ENCODE measurements around the gene PELI1.

DNA sequence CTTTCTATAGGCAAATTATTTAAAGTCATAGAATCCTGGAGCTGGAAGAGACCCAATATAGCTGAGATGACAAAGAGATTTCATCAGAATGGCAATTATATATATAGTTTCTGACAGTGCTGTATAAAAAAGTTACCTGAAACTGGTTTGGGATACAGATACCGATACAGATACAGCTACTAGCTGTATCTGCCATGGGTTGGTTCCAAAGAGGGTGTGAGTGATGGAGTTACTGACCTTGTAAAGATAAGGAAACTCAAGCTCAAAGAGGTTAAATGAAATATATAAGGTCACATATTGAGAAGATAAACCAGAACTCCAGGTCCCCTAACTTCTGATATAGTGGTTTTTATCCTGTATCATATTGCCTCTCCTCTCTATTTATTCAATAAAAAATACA lies 10.9 kb downstream of the PELI1 start:
- TF ChIP-seq, protein P1, sequence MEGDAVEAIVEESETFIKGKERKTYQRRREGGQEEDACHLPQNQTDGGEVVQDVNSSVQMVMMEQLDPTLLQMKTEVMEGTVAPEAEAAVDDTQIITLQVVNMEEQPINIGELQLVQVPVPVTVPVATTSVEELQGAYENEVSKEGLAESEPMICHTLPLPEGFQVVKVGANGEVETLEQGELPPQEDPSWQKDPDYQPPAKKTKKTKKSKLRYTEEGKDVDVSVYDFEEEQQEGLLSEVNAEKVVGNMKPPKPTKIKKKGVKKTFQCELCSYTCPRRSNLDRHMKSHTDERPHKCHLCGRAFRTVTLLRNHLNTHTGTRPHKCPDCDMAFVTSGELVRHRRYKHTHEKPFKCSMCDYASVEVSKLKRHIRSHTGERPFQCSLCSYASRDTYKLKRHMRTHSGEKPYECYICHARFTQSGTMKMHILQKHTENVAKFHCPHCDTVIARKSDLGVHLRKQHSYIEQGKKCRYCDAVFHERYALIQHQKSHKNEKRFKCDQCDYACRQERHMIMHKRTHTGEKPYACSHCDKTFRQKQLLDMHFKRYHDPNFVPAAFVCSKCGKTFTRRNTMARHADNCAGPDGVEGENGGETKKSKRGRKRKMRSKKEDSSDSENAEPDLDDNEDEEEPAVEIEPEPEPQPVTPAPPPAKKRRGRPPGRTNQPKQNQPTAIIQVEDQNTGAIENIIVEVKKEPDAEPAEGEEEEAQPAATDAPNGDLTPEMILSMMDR (IDR thresholded peaks at IDR 0.05; ENCODE audit: low read depth, low read length, poor library complexity, severe bottlenecking) = no peak
- no peak for TF ChIP-seq EZH2phosphoT487 (IDR thresholded peaks at IDR 0.05; ENCODE audit: borderline replicate concordance, low read length)

All from DOHH2 (cell line).